ENCODE results near the gene CITED4.
A peak's percentile ranks its signal among the peaks of the same experiment; 100 is the strongest.

CITED4 gene

GRCh38 chr1:40894455-40894854, 32.3 kb upstream of the CITED4 start:
- Mint-ChIP-seq H3K27ac (no peak overlapping the region), H3K4me1 (peaks cover 20% of the 10 kb centered on the region), H3K9me3 (peaks cover 26 to 27% of the 10 kb centered on the region in 2 donors), H3K4me3 (no peak overlapping the region), H3K27me3 (no peaks in the 10 kb centered on the region)
- no peak for DNase-seq
- no peak for ATAC-seq

GRCh38 chr1:40893946-40894345, 31.8 kb upstream of the CITED4 start:
- Mint-ChIP-seq H3K27me3 (peaks cover 4% of the 10 kb centered on the region), H3K27ac (no peak overlapping the region), H3K4me3 (no peak overlapping the region), H3K4me1 (peaks cover 20% of the 10 kb centered on the region), H3K9me3 (peaks cover 26 to 27% of the 10 kb centered on the region in 2 donors)
- ATAC-seq: no peak
- no peak for DNase-seq

- Mint-ChIP-seq H3K27me3 (peaks cover 19% of the 10 kb centered on the region), H3K9me3 (peaks cover 26 to 27% of the 10 kb centered on the region in 2 donors), H3K4me1 (peaks cover 5% of the 10 kb centered on the region), H3K4me3 (no peak overlapping the region), H3K27ac (no peak overlapping the region)
- ATAC-seq (no peak), DNase-seq (no peak)
Measured at GRCh38 chr1:40892354-40892753, 30.2 kb upstream of the CITED4 start.

- no peak overlapping the region for H3K27ac Mint-ChIP-seq
- H3K4me1 Mint-ChIP-seq: peaks cover 5% of the 10 kb centered on the region
- H3K9me3 Mint-ChIP-seq: peaks cover 26 to 27% of the 10 kb centered on the region in 2 donors
- H3K27me3 Mint-ChIP-seq: peaks cover 34% of the 10 kb centered on the region
- DNase-seq (no peak), ATAC-seq (no peak)
- H3K4me3 Mint-ChIP-seq: no peak overlapping the region
Measured at GRCh38 chr1:40890771-40891170, 28.6 kb upstream of the CITED4 start.

GRCh38 chr1:40887652-40888051, 25.5 kb upstream of the CITED4 start:
- H3K4me1 Mint-ChIP-seq: peaks cover 11% of the 10 kb centered on the region
- DNase-seq (no peak), ATAC-seq (no peak)
- H3K4me3 Mint-ChIP-seq: no peak overlapping the region
- H3K9me3 Mint-ChIP-seq: no peaks in the 10 kb centered on the region
- no peak overlapping the region for H3K27ac Mint-ChIP-seq
- H3K27me3 Mint-ChIP-seq: peaks cover 65% of the 10 kb centered on the region

- ATAC-seq (no peak), DNase-seq (no peak)
- Mint-ChIP-seq H3K27ac (peak overlapping the region in 1 of 2 donors; percentile 61), H3K27me3 (peaks cover 70% of the 10 kb centered on the region), H3K4me1 (peaks cover 11% of the 10 kb centered on the region), H3K9me3 (no peaks in the 10 kb centered on the region), H3K4me3 (no peak overlapping the region)
Measured at GRCh38 chr1:40887012-40887378, 24.8 kb upstream of the CITED4 start.

- DNase-seq (no peak), ATAC-seq (no peak)
- Mint-ChIP-seq H3K4me3 (no peak overlapping the region), H3K27ac (peak overlapping the region in 1 of 2 donors; percentile 61), H3K27me3 (peaks cover 71% of the 10 kb centered on the region), H3K9me3 (no peaks in the 10 kb centered on the region), H3K4me1 (peaks cover 11% of the 10 kb centered on the region)
Measured at GRCh38 chr1:40886318-40887011, 24.3 kb upstream of the CITED4 start.

- peaks cover 11% of the 10 kb centered on the region for H3K4me1 Mint-ChIP-seq
- H3K27me3 Mint-ChIP-seq: peaks cover 89% of the 10 kb centered on the region
- no peaks in the 10 kb centered on the region for H3K9me3 Mint-ChIP-seq
- H3K4me3 Mint-ChIP-seq: peak overlapping the region; percentile 23 to 62
- H3K27ac Mint-ChIP-seq: no peak overlapping the region
- DNase-seq (no peak), ATAC-seq (no peak)
Measured at GRCh38 chr1:40884055-40884795, 22.1 kb upstream of the CITED4 start.

- peaks cover 25% of the 10 kb centered on the region for H3K4me1 Mint-ChIP-seq
- DNase-seq: no peak
- no peak for ATAC-seq
- peaks cover 59% of the 10 kb centered on the region for H3K27me3 Mint-ChIP-seq
- peaks cover 4 to 13% of the 10 kb centered on the region in 2 donors for H3K9me3 Mint-ChIP-seq
- H3K27ac Mint-ChIP-seq: no peak overlapping the region
- no peak overlapping the region for H3K4me3 Mint-ChIP-seq
Measured at GRCh38 chr1:40880813-40881549, 18.8 kb upstream of the CITED4 start.

- Mint-ChIP-seq H3K9me3 (peaks cover 8 to 18% of the 10 kb centered on the region in 2 donors), H3K4me1 (peaks cover 38% of the 10 kb centered on the region), H3K4me3 (no peak overlapping the region), H3K27ac (peak overlapping the region in 1 of 2 donors; percentile 33), H3K27me3 (peaks cover 45% of the 10 kb centered on the region)
- DNase-seq (no peak), ATAC-seq (no peak)
Measured at GRCh38 chr1:40879482-40880175, 17.5 kb upstream of the CITED4 start.

- Mint-ChIP-seq H3K27me3 (peaks cover 38% of the 10 kb centered on the region), H3K27ac (no peak overlapping the region), H3K4me1 (peaks cover 38% of the 10 kb centered on the region), H3K9me3 (peaks cover 8 to 18% of the 10 kb centered on the region in 2 donors), H3K4me3 (no peak overlapping the region)
- DNase-seq (no peak), ATAC-seq (no peak)
Measured at GRCh38 chr1:40878906-40879305, 16.7 kb upstream of the CITED4 start.

- Mint-ChIP-seq H3K27me3 (peaks cover 34% of the 10 kb centered on the region), H3K4me3 (no peak overlapping the region), H3K9me3 (peaks cover 8 to 18% of the 10 kb centered on the region in 2 donors), H3K4me1 (peaks cover 43% of the 10 kb centered on the region), H3K27ac (peak overlapping the region; percentile 33 to 34)
- ATAC-seq (peak; percentile 31), DNase-seq (peak in 1 of 2 donors; percentile 33)
Measured at GRCh38 chr1:40877698-40878097, 15.5 kb upstream of the CITED4 start.

GRCh38 chr1:40876891-40877290, 14.7 kb upstream of the CITED4 start:
- Mint-ChIP-seq H3K27me3 (peaks cover 28% of the 10 kb centered on the region), H3K27ac (no peak overlapping the region), H3K9me3 (peaks cover 8 to 18% of the 10 kb centered on the region in 2 donors), H3K4me3 (no peak overlapping the region), H3K4me1 (peaks cover 43% of the 10 kb centered on the region)
- DNase-seq (no peak), ATAC-seq (no peak)

- peaks cover 27% of the 10 kb centered on the region for H3K27me3 Mint-ChIP-seq
- no peak overlapping the region for H3K4me3 Mint-ChIP-seq
- peaks cover 8 to 18% of the 10 kb centered on the region in 2 donors for H3K9me3 Mint-ChIP-seq
- ATAC-seq (no peak), DNase-seq (no peak)
- H3K27ac Mint-ChIP-seq: no peak overlapping the region
- H3K4me1 Mint-ChIP-seq: peaks cover 43% of the 10 kb centered on the region
Measured at GRCh38 chr1:40876436-40876761, 14.2 kb upstream of the CITED4 start.

GRCh38 chr1:40873863-40874472, 11.8 kb upstream of the CITED4 start:
- no peak overlapping the region for H3K4me3 Mint-ChIP-seq
- no peak overlapping the region for H3K27ac Mint-ChIP-seq
- ATAC-seq (no peak), DNase-seq (no peak)
- H3K4me1 Mint-ChIP-seq: peaks cover 45% of the 10 kb centered on the region
- peaks cover 8% of the 10 kb centered on the region for H3K27me3 Mint-ChIP-seq
- peaks cover 14 to 18% of the 10 kb centered on the region in 2 donors for H3K9me3 Mint-ChIP-seq

All from stimulated activated naive CD8-positive, alpha-beta T cell treated with anti-CD3 and anti-CD28 coated beads, Interleukin-15, amount 100 ng/mL, for 72 hours (primary cell).